NB4 (cell line): ENCODE data around the gene JCAD.

Source experiments
- POLR2A ChIP-seq: IDR thresholded peaks from 2 replicates; pipeline ENCODE4 v1.6.1; 2011; ENCODE audit warnings: mild to moderate bottlenecking; ENCODE audit not compliant: insufficient read length; ENCODE audit errors: extremely low read depth
- TF ChIP-seq, protein P1 (sequence below): IDR thresholded peaks from one replicate; pipeline ENCODE4 v1.5.1; 2012; ENCODE audit warnings: low read depth, low read length
- TF ChIP-seq, protein P2 (sequence below): IDR thresholded peaks from 2 replicates; pipeline ENCODE4 v1.6.1; 2011; ENCODE audit warnings: low read depth, low read length

DNA sequence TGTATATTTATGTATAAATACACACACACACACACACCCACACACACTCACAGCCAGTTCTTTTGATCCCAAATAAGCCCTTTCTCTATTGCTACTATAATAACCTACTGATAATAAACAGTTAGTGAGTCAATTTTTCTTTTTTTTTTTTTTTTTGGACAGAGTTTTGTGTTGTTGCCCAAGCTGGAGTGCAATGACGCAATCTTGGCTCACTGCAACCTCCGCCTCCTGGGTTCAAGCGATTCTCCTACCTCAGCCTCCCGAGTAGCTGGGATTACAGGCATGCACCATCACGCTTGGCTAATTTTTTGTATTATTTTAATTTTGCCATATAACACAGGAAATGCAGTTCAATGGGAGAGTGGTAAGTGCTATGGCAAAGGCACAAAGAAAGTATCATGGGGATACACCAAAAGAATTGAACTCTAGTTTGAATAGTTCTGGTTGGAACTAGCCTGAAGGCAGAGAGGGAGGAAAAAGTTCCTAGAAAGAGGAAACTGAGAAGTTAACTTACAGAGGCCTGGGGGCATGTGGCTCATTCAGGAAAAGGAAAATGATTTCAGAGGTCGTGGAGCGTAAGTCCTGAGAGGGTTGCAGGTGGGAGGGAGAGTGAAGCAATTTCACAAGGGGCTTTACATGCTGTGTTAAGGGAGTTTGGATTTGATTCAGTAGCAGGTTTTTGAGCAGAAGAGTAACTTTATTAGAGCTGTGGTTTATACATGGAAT is 44.4 kb upstream of the JCAD start:
- no peak for TF ChIP-seq POLR2A
- TF ChIP-seq, protein P1, sequence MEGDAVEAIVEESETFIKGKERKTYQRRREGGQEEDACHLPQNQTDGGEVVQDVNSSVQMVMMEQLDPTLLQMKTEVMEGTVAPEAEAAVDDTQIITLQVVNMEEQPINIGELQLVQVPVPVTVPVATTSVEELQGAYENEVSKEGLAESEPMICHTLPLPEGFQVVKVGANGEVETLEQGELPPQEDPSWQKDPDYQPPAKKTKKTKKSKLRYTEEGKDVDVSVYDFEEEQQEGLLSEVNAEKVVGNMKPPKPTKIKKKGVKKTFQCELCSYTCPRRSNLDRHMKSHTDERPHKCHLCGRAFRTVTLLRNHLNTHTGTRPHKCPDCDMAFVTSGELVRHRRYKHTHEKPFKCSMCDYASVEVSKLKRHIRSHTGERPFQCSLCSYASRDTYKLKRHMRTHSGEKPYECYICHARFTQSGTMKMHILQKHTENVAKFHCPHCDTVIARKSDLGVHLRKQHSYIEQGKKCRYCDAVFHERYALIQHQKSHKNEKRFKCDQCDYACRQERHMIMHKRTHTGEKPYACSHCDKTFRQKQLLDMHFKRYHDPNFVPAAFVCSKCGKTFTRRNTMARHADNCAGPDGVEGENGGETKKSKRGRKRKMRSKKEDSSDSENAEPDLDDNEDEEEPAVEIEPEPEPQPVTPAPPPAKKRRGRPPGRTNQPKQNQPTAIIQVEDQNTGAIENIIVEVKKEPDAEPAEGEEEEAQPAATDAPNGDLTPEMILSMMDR, result no peak
- TF ChIP-seq, protein P2, sequence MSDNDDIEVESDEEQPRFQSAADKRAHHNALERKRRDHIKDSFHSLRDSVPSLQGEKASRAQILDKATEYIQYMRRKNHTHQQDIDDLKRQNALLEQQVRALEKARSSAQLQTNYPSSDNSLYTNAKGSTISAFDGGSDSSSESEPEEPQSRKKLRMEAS, result no peak
